Measurements from ENCODE around the gene HSPH1. TPM values are rescaled to one million over a fixed set of nuclear protein-coding genes. Genes with fewer than 3 reads are reported as not detected.

HSPH1 gene
- total RNA-seq, 1 donor from 2014 or later, result 94.9 TPM

DNA sequence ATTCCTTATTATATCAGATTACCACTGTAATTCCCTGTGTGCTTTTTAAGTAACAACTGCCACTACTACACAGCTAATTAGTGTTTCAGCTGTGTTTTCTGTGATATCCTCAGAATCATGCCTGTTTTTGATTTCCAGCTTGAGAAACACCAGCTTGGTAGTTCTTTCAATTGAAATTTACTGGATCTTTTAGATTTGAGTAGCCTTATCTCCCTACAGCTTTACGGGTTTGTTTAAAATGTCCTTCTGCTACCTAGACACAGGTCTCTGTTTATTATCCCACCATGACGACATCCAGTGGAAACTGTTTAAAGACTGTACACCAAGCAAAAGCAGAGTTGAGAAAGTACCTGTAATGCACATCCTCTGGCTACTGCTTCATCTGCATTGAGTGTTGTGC, 12.1 kb downstream of the HSPH1 start:
- no peak overlapping the region for H3K4me2 ChIP-seq
- Mint-ChIP-seq H3K9me3 (no peaks in the 10 kb centered on the region), H3K27ac (no peak overlapping the region), H3K36me3 (peaks cover 46% of the 10 kb centered on the region), H3K4me1 (no peaks in the 10 kb centered on the region), H3K27me3 (ENCODE audit: insufficient read depth, low read depth) (no peaks in the 10 kb centered on the region), H3K4me3 (no peak overlapping the region)
- H3K4me3 ChIP-seq, result no peak overlapping the region
- TF ChIP-seq EZH2 (IDR thresholded peaks at IDR 0.05), result no peak
- no peak for TF ChIP-seq EZH2phosphoT487 (IDR thresholded peaks at IDR 0.05)
- TF ChIP-seq, protein P1, sequence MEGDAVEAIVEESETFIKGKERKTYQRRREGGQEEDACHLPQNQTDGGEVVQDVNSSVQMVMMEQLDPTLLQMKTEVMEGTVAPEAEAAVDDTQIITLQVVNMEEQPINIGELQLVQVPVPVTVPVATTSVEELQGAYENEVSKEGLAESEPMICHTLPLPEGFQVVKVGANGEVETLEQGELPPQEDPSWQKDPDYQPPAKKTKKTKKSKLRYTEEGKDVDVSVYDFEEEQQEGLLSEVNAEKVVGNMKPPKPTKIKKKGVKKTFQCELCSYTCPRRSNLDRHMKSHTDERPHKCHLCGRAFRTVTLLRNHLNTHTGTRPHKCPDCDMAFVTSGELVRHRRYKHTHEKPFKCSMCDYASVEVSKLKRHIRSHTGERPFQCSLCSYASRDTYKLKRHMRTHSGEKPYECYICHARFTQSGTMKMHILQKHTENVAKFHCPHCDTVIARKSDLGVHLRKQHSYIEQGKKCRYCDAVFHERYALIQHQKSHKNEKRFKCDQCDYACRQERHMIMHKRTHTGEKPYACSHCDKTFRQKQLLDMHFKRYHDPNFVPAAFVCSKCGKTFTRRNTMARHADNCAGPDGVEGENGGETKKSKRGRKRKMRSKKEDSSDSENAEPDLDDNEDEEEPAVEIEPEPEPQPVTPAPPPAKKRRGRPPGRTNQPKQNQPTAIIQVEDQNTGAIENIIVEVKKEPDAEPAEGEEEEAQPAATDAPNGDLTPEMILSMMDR (IDR thresholded peaks at IDR 0.05), result no peak
- no peaks in the 10 kb centered on the region for H4K20me1 ChIP-seq (ENCODE audit: low read depth)
- DNase-seq (ENCODE audit: low spot score), result no peak
- H3K79me2 ChIP-seq (ENCODE audit: low read depth), result peaks cover 4% of the 10 kb centered on the region
- peaks cover 52% of the 10 kb centered on the region for H3K36me3 ChIP-seq
- no peak overlapping the region for H3K27ac ChIP-seq
- no peaks in the 10 kb centered on the region for H3K27me3 ChIP-seq
- H3F3A ChIP-seq (ENCODE audit: low read depth), result no peaks in the 10 kb centered on the region
- no peak overlapping the region for H2AFZ ChIP-seq (replicated peaks)
- H3K4me1 ChIP-seq, result no peaks in the 10 kb centered on the region
- H3K9me3 ChIP-seq (ENCODE audit: low read depth), result no peaks in the 10 kb centered on the region
- H3K9ac ChIP-seq, result no peak overlapping the region

DNA sequence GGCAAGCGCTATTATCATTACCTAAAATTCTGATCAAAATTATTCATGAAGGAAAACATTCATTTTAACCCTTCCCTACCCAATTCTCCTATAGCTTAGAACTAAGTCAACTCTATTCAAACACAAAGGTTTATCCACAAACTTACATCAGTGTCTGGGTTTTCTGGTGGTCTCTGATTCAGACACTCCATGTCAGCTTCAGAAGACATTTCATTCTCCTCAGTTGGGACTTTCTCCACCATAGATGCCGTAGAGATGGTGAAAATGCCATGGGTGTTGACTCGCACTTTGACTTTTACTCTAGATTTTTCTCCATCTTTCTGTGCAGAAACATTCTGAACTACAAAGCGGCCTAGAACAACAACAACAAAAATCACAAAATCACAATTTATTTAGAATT, 16.3 kb downstream of the HSPH1 start:
- no peak overlapping the region for H3K4me2 ChIP-seq
- peaks cover 47% of the 10 kb centered on the region for H3K36me3 ChIP-seq
- no peaks in the 10 kb centered on the region for H4K20me1 ChIP-seq (ENCODE audit: low read depth)
- Mint-ChIP-seq H3K27me3 (ENCODE audit: insufficient read depth, low read depth) (no peaks in the 10 kb centered on the region), H3K36me3 (peaks cover 46% of the 10 kb centered on the region), H3K4me3 (no peak overlapping the region), H3K27ac (no peak overlapping the region), H3K4me1 (no peaks in the 10 kb centered on the region), H3K9me3 (no peaks in the 10 kb centered on the region)
- H2AFZ ChIP-seq (replicated peaks), result no peak overlapping the region
- peaks cover 16% of the 10 kb centered on the region for H3K79me2 ChIP-seq (ENCODE audit: low read depth)
- no peak overlapping the region for H3K9ac ChIP-seq
- no peaks in the 10 kb centered on the region for H3K9me3 ChIP-seq (ENCODE audit: low read depth)
- no peaks in the 10 kb centered on the region for H3K4me1 ChIP-seq
- no peaks in the 10 kb centered on the region for H3K27me3 ChIP-seq
- no peak for TF ChIP-seq EZH2 (IDR thresholded peaks at IDR 0.05)
- TF ChIP-seq, protein P1 (IDR thresholded peaks at IDR 0.05), result no peak
- no peak for TF ChIP-seq EZH2phosphoT487 (IDR thresholded peaks at IDR 0.05)
- H3K4me3 ChIP-seq, result no peak overlapping the region
- DNase-seq (ENCODE audit: low spot score), result no peak
- H3K27ac ChIP-seq, result no peak overlapping the region
- no peaks in the 10 kb centered on the region for H3F3A ChIP-seq (ENCODE audit: low read depth)

DNA sequence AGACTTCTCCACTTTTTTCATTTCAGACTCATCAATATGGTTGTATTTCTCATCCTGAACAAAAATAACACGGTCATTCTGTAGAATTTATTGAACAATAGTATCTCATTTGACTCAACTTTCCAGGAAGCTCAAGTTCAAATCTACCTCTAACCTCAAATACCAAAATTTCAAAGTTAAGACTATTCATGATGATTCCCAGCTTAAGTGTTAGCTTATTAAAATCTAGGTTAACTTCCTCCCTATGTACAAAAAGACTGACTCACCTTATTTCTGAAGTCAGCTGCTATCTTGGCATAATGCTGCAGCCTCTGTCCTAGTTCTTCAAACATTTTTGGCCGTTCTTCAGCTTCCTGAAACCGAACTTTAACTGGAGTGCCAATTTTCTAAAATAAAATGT, 23.2 kb downstream of the HSPH1 start:
- H3K27me3 Mint-ChIP-seq (ENCODE audit: insufficient read depth, low read depth), result no peaks in the 10 kb centered on the region
- TF ChIP-seq, protein P1 (IDR thresholded peaks at IDR 0.05), result no peak
- TF ChIP-seq EZH2 (IDR thresholded peaks at IDR 0.05) (no peak), EZH2phosphoT487 (IDR thresholded peaks at IDR 0.05) (no peak)
- Histone ChIP-seq H3K9ac (no peak overlapping the region), H3K9me3 (ENCODE audit: low read depth) (no peaks in the 10 kb centered on the region), H3K4me1 (no peaks in the 10 kb centered on the region), H3K27me3 (no peaks in the 10 kb centered on the region), H3F3A (ENCODE audit: low read depth) (no peaks in the 10 kb centered on the region), H3K79me2 (ENCODE audit: low read depth) (peaks cover 12% of the 10 kb centered on the region), H3K27ac (no peak overlapping the region), H4K20me1 (ENCODE audit: low read depth) (no peaks in the 10 kb centered on the region), H3K36me3 (peaks cover 49% of the 10 kb centered on the region), H3K4me3 (no peak overlapping the region), H3K4me2 (no peak overlapping the region), H2AFZ (replicated peaks) (no peak overlapping the region)
- no peak overlapping the region for H3K27ac Mint-ChIP-seq
- no peak overlapping the region for H3K4me3 Mint-ChIP-seq
- no peaks in the 10 kb centered on the region for H3K9me3 Mint-ChIP-seq
- no peaks in the 10 kb centered on the region for H3K4me1 Mint-ChIP-seq
- no peak for DNase-seq (ENCODE audit: low spot score)
- peaks cover 46% of the 10 kb centered on the region for H3K36me3 Mint-ChIP-seq

Data from neural progenitor cell (in vitro differentiated cells).